Measurements from ENCODE around the gene BCAS3.

DNA sequence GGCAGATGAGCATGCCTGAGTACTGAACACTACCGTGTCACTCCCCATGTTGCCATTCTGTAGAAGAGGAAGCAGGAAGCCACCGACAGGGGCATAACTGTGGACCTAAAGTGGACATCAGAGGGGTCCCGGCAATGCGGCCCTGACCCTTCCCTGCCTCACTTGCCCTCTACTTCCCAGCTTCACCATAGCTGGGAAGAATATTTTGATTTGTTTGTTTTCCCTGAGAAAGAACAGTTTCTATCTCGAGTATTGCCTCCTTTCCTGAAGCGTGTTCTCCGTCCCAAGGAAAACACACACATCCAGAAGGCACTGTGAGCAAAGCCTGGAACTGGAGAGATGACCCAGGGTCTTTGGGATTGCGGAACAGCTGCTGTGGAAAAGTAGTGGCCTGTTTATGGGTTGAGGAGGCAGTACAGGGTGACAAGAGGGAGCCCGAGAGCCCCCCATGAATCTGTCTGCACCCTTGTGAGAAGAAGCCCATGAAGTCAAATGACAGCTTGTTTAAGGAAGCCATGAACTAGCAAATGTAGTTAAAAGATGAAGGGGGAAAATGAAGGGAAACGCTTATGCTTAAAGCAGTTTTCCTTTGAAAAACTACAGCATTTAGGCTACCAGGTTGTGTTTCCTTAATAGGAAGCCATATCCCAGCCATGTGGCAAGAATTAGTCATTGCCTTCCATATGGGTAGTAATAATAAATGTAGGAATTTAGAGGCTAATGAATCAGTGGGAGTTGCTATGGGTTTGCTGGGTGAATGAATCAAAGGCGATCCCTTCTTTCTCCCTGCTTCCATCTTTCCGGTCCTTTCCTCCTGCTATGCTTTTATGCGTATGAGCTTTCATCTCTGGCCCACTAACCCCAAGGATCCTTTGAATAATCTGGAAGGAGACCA is 632.0 kb downstream of the BCAS3 start:
- TF ChIP-seq ESRRG (CRISPR knock-in tag; IDR thresholded peaks at IDR 0.05) (no peak), ZC3H10 (CRISPR knock-in tag; IDR thresholded peaks at IDR 0.05) (0 out of 2 replicates have a peak, but pooled peaks have one; percentile 19), OSR1 (CRISPR knock-in tag; IDR thresholded peaks at IDR 0.05) (no peak)
